ENCODE data around the gene LAX1. TPM values are rescaled to one million over a fixed set of nuclear protein-coding genes. Genes with fewer than 3 reads are reported as not detected.

Gene LAX1
- total RNA-seq, 4 donors from 2014 or later, result 0.17 to 0.79 (median 0.48) TPM

- DNase-seq (ENCODE audit: low spot score in 2 of 2), result no peak
- 64 to 73% methylated on average over 1 of the region's 1 CpG for WGBS, 2 donors
- intact Hi-C loops (cut with DNase I; ENCODE audit: low total_unique reads), result no loop called here
- TF ChIP-seq, protein P1, sequence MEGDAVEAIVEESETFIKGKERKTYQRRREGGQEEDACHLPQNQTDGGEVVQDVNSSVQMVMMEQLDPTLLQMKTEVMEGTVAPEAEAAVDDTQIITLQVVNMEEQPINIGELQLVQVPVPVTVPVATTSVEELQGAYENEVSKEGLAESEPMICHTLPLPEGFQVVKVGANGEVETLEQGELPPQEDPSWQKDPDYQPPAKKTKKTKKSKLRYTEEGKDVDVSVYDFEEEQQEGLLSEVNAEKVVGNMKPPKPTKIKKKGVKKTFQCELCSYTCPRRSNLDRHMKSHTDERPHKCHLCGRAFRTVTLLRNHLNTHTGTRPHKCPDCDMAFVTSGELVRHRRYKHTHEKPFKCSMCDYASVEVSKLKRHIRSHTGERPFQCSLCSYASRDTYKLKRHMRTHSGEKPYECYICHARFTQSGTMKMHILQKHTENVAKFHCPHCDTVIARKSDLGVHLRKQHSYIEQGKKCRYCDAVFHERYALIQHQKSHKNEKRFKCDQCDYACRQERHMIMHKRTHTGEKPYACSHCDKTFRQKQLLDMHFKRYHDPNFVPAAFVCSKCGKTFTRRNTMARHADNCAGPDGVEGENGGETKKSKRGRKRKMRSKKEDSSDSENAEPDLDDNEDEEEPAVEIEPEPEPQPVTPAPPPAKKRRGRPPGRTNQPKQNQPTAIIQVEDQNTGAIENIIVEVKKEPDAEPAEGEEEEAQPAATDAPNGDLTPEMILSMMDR (IDR thresholded peaks at IDR 0.05), result no peak
- TF ChIP-seq POLR2A (IDR thresholded peaks at IDR 0.05), result no peak
- H3K4me3 ChIP-seq (ENCODE audit: low read depth, poor library complexity, severe bottlenecking), result no peak overlapping the region
Observed at GRCh38 chr1:203823306-203823705, 58.3 kb downstream of the LAX1 start.

Other genes starting within 250 kb of the LAX1 start
- gene ATP2B4, start 138.4 kb upstream of the LAX1 start, total RNA-seq, result 100 to 1,000 TPM; 128 to 140 (median 132) TPM
- 10 to 100 TPM; 15.2 to 27.3 (median 18.3) TPM for gene ZBED6, start 30.4 kb downstream of the LAX1 start, total RNA-seq
- 100 to 1,000 TPM in 2 of 4 donors, 10 to 100 TPM in 2; 97.8 to 132 (median 107) TPM for gene ZC3H11A, start 30.4 kb downstream of the LAX1 start, total RNA-seq
- gene SNRPE, start 96.4 kb downstream of the LAX1 start, total RNA-seq, result 10 to 100 TPM; 36.5 to 51.1 (median 38.8) TPM